CD14-positive monocyte (primary cell): ENCODE data around the gene SLC36A2. TPM values are rescaled to one million over a fixed set of nuclear protein-coding genes. Genes with fewer than 3 reads are reported as not detected.

Experiments used
- DNase-seq, 3 donors: peaks; one replicate each; pipeline ENCODE4 v3.0.0-alpha.2; 2011 to 2022
- H2AFZ ChIP-seq: 2 replicates; pipeline ENCODE4 v1.6.0; 2012; ENCODE audit warnings: mild to moderate bottlenecking, low read depth, low read length, inconsistent platforms; ENCODE audit not compliant: insufficient read depth, poor library complexity, severe bottlenecking
- H3K27ac ChIP-seq, 2 donors: 1 replicate in 1 of 2; 2 replicates in 1 of 2; pipeline ENCODE4 v1.5.1; 2012 to 2013; ENCODE audit warnings: low read length in 2 of 2, control low read depth in 1 of 2, inconsistent platforms in 1 of 2, low read depth in 1 of 2, mild to moderate bottlenecking in 1 of 2
- H3K27me3 ChIP-seq, 2 donors: one replicate each; pipeline versions ENCODE4 v1.6.0 to v1.6.1; 2011 to 2013; ENCODE audit warnings: low read length in 2 of 2; ENCODE audit not compliant: control insufficient read depth in 2 of 2, insufficient read depth in 2 of 2
- H3K36me3 ChIP-seq, 2 donors: replicated peaks in 1 of 2; 1 replicate in 1 of 2; 2 replicates in 1 of 2; pipeline versions ENCODE4 v1.5.1 to v1.6.1; 2012 to 2013; ENCODE audit warnings: low read length in 2 of 2, control low read depth in 1 of 2, inconsistent platforms in 1 of 2, mild to moderate bottlenecking in 1 of 2; ENCODE audit not compliant: insufficient read depth in 2 of 2, control insufficient read depth in 1 of 2
- H3K4me1 ChIP-seq, 2 donors: 1 replicate in 1 of 2; 2 replicates in 1 of 2; pipeline versions ENCODE4 v1.5.1 to v1.6.1; 2012 to 2013; ENCODE audit warnings: low read length in 2 of 2, control low read depth in 1 of 2, inconsistent platforms in 1 of 2, mild to moderate bottlenecking in 1 of 2, moderate library complexity in 1 of 2; ENCODE audit not compliant: insufficient read depth in 2 of 2, control insufficient read depth in 1 of 2
- H3K4me2 ChIP-seq: replicated peaks from 2 replicates; pipeline ENCODE3; 2012; ENCODE audit warnings: low read length, moderate library complexity, mild to moderate bottlenecking; ENCODE audit not compliant: poor library complexity, severe bottlenecking; ENCODE audit errors: extremely low read depth
- H3K4me3 ChIP-seq, 3 experiments: fragments of 200-600 bp in 1 of 3; sonication (generic) in 1 of 3; replicated peaks in 1 of 3; 1 replicate in 2 of 3; 2 replicates in 1 of 3; pipeline ENCODE4 v1.5.1; 2011 to 2013; ENCODE audit warnings: low read length in 3 of 3, mild to moderate bottlenecking in 3 of 3, control low read depth in 2 of 3, low read depth in 2 of 3, inconsistent platforms in 1 of 3, moderate library complexity in 1 of 3
- H3K79me2 ChIP-seq: 2 replicates; pipeline ENCODE4 v1.6.0; 2012; ENCODE audit warnings: mild to moderate bottlenecking, control low read depth, inconsistent platforms, low read length, moderate library complexity; ENCODE audit not compliant: insufficient read depth
- H3K9ac ChIP-seq: 2 replicates; pipeline ENCODE4 v1.6.0; 2017; ENCODE audit warnings: low read length, mild to moderate bottlenecking; ENCODE audit not compliant: insufficient read depth, poor library complexity, severe bottlenecking
- H3K9me3 ChIP-seq, 2 donors: replicated peaks in 1 of 2; 1 replicate in 1 of 2; 2 replicates in 1 of 2; pipeline versions ENCODE4 v1.5.1 to v1.6.1; 2012 to 2013; ENCODE audit warnings: low read length in 2 of 2, control low read depth in 1 of 2; ENCODE audit not compliant: control insufficient read depth in 1 of 2, insufficient read depth in 1 of 2
- H4K20me1 ChIP-seq: 2 replicates; pipeline ENCODE4 v1.6.0; 2012; ENCODE audit warnings: mild to moderate bottlenecking, low read length, control low read depth, moderate library complexity; ENCODE audit not compliant: insufficient read depth
- H3K27ac Mint-ChIP-seq, 7 donors: one replicate each; pipeline ENCODE4 v1.8.0; 2020; ENCODE audit warnings: mild to moderate bottlenecking in 7 of 7, mixed read lengths in 7 of 7, moderate library complexity in 6 of 7, inconsistent platforms in 2 of 7
- H3K27me3 Mint-ChIP-seq, 3 donors: one replicate each; pipeline ENCODE4 v1.8.0; 2021 to 2022; ENCODE audit warnings: low read depth in 3 of 3, mild to moderate bottlenecking in 3 of 3, mixed read lengths in 3 of 3, moderate library complexity in 3 of 3, inconsistent platforms in 1 of 3
- H3K36me3 Mint-ChIP-seq, 2 donors: one replicate each; pipeline ENCODE4 v1.8.0; 2020; ENCODE audit warnings: mixed read lengths in 2 of 2, inconsistent platforms in 1 of 2, mild to moderate bottlenecking in 1 of 2
- H3K4me1 Mint-ChIP-seq: one replicate; pipeline ENCODE4 v1.8.0; 2020; ENCODE audit warnings: mild to moderate bottlenecking, mixed read lengths
- H3K4me3 Mint-ChIP-seq, 2 donors: one replicate each; pipeline ENCODE4 v1.8.0; 2020; ENCODE audit warnings: mild to moderate bottlenecking in 2 of 2, mixed read lengths in 2 of 2, moderate library complexity in 1 of 2
- H3K9me3 Mint-ChIP-seq, 7 donors: one replicate each; pipeline ENCODE4 v1.8.0; 2020 to 2022; ENCODE audit warnings: mixed read lengths in 7 of 7, mild to moderate bottlenecking in 6 of 7, moderate library complexity in 6 of 7, inconsistent platforms in 2 of 7
- WGBS: methylation state at CpG from one replicate; pipeline ENCODE4 v1.1.5; 2013; ENCODE audit warnings: missing lambda C conversion rate; ENCODE audit not compliant: insufficient coverage; 5-methylcytosine and 5-hydroxymethylcytosine counted together
- intact Hi-C, 2 donors: fragments of 100-400 bp; cut with micrococcal nuclease; formaldehyde crosslinking; loops; one replicate each; pipeline versions ENCODE4 v1.15.0 to v1.15.1; 2023
- polyA plus RNA-seq, 3 donors: library from polyadenylated mRNA; depleted of rRNA in 1 of 3; unstranded in 2 of 3; stranded (reverse) in 1 of 3; fragments of 300-500 nt in 2 of 3; fragments of >200 nt in 1 of 3; fragmentation: Illumina TruSeq in 2 of 3; gene quantifications; 1 replicate in 2 of 3; 2 replicates in 1 of 3; pipeline ENCODE4 v1.2.3, GENCODE V29; 2012 to 2021
- TF ChIP-seq, protein P1 (sequence below): fragments of 200-600 bp; IDR thresholded peaks from one replicate; pipeline ENCODE4 v1.8.0; 2022; ENCODE audit warnings: antibody characterized with exemption, mild to moderate bottlenecking

The SLC36A2 gene
- polyA plus RNA-seq, 3 donors: not detected

DNA sequence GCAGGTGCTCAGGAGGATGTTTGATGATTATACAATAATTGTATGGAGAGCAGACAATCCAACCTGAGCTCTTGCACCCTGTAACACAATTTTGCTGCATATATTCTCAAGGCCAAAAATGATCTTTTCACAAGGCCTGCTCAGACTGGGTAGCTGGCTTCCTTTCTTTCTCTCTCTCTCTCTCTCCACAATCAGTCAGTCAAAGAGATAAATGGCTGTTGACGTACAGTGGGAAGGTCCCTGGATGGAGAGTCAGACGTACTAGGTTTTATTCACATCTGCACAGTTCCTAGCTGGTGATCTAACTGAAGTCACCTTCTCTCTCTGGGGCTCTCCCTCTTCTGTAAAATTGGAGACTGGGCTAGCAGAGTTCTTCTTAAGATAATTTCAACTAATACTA, 19.8 kb downstream of the SLC36A2 start:
- peaks cover 16 to 18% of the 10 kb centered on the region in 2 donors for H3K4me1 ChIP-seq
- no peak overlapping the region for H3K4me3 ChIP-seq
- no peak for DNase-seq
- no peaks in the 10 kb centered on the region for H3K79me2 ChIP-seq
- H3K36me3 Mint-ChIP-seq: no peaks in the 10 kb centered on the region
- no peaks in the 10 kb centered on the region for H3K9me3 Mint-ChIP-seq
- H2AFZ ChIP-seq: no peak overlapping the region
- no peak overlapping the region for H3K9ac ChIP-seq
- H3K27ac Mint-ChIP-seq: peak overlapping the region in 2 of 7 donors; percentile 7 to 28
- TF ChIP-seq, protein P1, sequence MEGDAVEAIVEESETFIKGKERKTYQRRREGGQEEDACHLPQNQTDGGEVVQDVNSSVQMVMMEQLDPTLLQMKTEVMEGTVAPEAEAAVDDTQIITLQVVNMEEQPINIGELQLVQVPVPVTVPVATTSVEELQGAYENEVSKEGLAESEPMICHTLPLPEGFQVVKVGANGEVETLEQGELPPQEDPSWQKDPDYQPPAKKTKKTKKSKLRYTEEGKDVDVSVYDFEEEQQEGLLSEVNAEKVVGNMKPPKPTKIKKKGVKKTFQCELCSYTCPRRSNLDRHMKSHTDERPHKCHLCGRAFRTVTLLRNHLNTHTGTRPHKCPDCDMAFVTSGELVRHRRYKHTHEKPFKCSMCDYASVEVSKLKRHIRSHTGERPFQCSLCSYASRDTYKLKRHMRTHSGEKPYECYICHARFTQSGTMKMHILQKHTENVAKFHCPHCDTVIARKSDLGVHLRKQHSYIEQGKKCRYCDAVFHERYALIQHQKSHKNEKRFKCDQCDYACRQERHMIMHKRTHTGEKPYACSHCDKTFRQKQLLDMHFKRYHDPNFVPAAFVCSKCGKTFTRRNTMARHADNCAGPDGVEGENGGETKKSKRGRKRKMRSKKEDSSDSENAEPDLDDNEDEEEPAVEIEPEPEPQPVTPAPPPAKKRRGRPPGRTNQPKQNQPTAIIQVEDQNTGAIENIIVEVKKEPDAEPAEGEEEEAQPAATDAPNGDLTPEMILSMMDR: no peak
- intact Hi-C loops: no loop called here
- no CpG with 5 or more reads among the region's 2 CpGs for WGBS
- no peaks in the 10 kb centered on the region for H3K9me3 ChIP-seq
- H3K27me3 ChIP-seq: no peaks in the 10 kb centered on the region
- no peak overlapping the region for H3K4me2 ChIP-seq
- no peaks in the 10 kb centered on the region for H4K20me1 ChIP-seq
- H3K4me3 Mint-ChIP-seq: no peak overlapping the region
- H3K27ac ChIP-seq: no peak overlapping the region
- no peaks in the 10 kb centered on the region for H3K36me3 ChIP-seq
- H3K27me3 Mint-ChIP-seq: peaks cover 0 to 2% (median 2%) of the 10 kb centered on the region in 3 donors
- H3K4me1 Mint-ChIP-seq: peaks cover 19% of the 10 kb centered on the region

DNA sequence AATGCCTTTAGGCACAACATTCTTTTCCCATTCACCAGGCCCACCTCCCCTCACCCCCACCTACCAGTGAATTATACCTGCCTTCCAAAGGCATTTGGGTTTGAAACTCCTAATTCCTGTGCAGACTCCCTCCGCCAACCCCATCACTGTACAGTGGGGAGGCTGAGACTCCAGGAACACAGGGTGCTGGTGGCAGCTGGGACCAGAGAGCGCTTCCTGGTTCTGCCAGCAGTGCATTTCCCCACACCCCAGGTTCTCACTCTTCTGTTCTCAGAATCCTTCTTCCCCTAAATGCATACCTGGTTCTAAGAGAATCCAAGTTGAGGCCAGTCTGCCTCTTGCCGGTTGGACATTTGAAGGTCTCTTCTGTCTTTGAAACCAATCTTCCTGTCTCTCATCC, 21.1 kb downstream of the SLC36A2 start:
- no peak overlapping the region for H3K27ac Mint-ChIP-seq
- Histone ChIP-seq H3K4me1 (peaks cover 16 to 18% of the 10 kb centered on the region in 2 donors), H3K9ac (no peak overlapping the region), H3K4me3 (no peak overlapping the region), H3K9me3 (no peaks in the 10 kb centered on the region), H2AFZ (no peak overlapping the region), H3K27ac (no peak overlapping the region), H3K4me2 (no peak overlapping the region), H4K20me1 (no peaks in the 10 kb centered on the region), H3K79me2 (no peaks in the 10 kb centered on the region), H3K36me3 (no peaks in the 10 kb centered on the region), H3K27me3 (no peaks in the 10 kb centered on the region)
- TF ChIP-seq, protein P1: no peak
- H3K4me3 Mint-ChIP-seq: no peak overlapping the region
- H3K4me1 Mint-ChIP-seq: peaks cover 19% of the 10 kb centered on the region
- no peaks in the 10 kb centered on the region for H3K36me3 Mint-ChIP-seq
- WGBS: 100% methylated on average over 3 of the region's 3 CpGs
- H3K9me3 Mint-ChIP-seq: no peaks in the 10 kb centered on the region
- intact Hi-C loops: no loop called here
- H3K27me3 Mint-ChIP-seq: peaks cover 0 to 2% (median 2%) of the 10 kb centered on the region in 3 donors
- no peak for DNase-seq
